ENCODE results near the gene TMEM147.
A peak's percentile ranks its signal among the peaks of the same experiment; 100 is the strongest.

Gene TMEM147

DNA sequence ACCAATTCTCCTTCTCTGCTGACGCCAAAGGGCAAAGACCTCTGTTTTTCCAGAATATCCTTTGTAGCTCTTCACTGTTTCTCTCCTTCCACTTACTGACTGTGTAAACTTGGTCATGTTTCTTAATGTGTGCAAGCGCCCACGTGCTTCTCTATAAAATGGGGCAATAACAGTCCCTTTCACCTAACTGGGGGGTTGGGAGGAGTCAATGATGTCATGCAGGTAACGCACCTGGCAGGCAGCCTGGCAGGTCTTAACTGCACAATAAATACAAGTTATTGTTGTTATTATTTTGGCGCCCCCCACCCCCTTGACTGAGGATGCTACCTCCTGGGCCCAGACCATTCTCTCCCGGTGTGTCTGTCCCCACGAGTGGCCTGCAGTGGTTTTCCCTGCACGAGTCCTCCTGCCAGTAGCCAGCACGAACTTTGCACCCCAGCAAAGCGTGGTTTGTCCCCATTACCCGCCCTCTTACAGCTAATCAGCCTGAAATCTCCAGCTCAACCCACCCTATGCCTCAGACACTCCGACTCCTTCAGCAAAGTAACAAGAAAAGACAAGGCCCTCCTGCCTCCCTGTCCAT, 22.6 kb upstream of the TMEM147 start:
- Histone ChIP-seq H3K36me3 (ENCODE audit: insufficient read depth, low read depth, low read length) (no peaks in the 10 kb centered on the region), H3K9ac (ENCODE audit: low read depth, low read length) (no peak overlapping the region), H3K4me1 (ENCODE audit: insufficient read depth, low read length) (no peaks in the 10 kb centered on the region; the same call in 1 of the 2 replicates), H3K27ac (ENCODE audit: low read length) (no peak overlapping the region), H3K27me3 (ENCODE audit: insufficient read depth, low read length) (peaks cover 16% of the 10 kb centered on the region), H3K9me3 (ENCODE audit: insufficient read depth, low read depth, low read length) (no peaks in the 10 kb centered on the region), H3K4me3 (ENCODE audit: low read length) (no peak overlapping the region)

- H3K4me1 ChIP-seq (ENCODE audit: insufficient read depth, low read length) = no peaks in the 10 kb centered on the region; the same call in 1 of the 2 replicates
- peak overlapping the region; percentile 36; the same call in 1 of the 2 replicates for H3K4me3 ChIP-seq (ENCODE audit: low read length)
- H3K36me3 ChIP-seq (ENCODE audit: insufficient read depth, low read depth, low read length) = no peaks in the 10 kb centered on the region
- no peak overlapping the region for H3K9ac ChIP-seq (ENCODE audit: low read depth, low read length)
- no peak overlapping the region for H3K27ac ChIP-seq (ENCODE audit: low read length)
- H3K9me3 ChIP-seq (ENCODE audit: insufficient read depth, low read depth, low read length) = no peaks in the 10 kb centered on the region
- H3K27me3 ChIP-seq (ENCODE audit: insufficient read depth, low read length) = peaks cover 16% of the 10 kb centered on the region
Measured at GRCh38 chr19:35524181-35524837, 21.1 kb upstream of the TMEM147 start.

DNA sequence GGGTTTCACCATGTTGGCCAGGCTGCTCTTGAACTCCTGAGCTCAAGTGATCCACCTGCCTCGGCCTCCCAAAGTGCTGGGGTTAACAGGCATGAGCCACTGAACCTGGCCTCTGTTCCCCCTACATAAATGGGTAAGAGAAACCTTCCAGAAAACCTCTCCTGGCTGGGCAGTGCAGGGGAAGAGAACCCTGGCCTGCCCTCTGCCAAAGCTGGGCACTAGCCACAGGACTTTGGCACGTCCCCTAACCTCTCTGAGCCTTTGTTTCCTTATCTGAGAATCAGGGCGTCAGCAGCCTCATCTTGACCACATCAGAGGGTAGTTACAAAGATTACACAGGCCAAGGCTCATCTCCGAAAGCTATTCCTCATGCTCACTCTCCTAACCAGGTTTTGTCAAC, 19.6 kb upstream of the TMEM147 start:
- H3K4me3 ChIP-seq (ENCODE audit: low read length) = no peak overlapping the region
- H3K9ac ChIP-seq (ENCODE audit: low read depth, low read length) = no peak overlapping the region
- peaks cover 16% of the 10 kb centered on the region for H3K27me3 ChIP-seq (ENCODE audit: insufficient read depth, low read length)
- no peak overlapping the region for H3K27ac ChIP-seq (ENCODE audit: low read length)
- H3K9me3 ChIP-seq (ENCODE audit: insufficient read depth, low read depth, low read length) = no peaks in the 10 kb centered on the region
- H3K36me3 ChIP-seq (ENCODE audit: insufficient read depth, low read depth, low read length) = no peaks in the 10 kb centered on the region
- H3K4me1 ChIP-seq (ENCODE audit: insufficient read depth, low read length) = no peaks in the 10 kb centered on the region; the same call in 1 of the 2 replicates

- Histone ChIP-seq H3K4me1 (ENCODE audit: insufficient read depth, low read length) (no peaks in the 10 kb centered on the region; the same call in 1 of the 2 replicates), H3K27ac (ENCODE audit: low read length) (no peak within 1 kb of the TSS), H3K27me3 (ENCODE audit: insufficient read depth, low read length) (peaks cover 22% of the 10 kb centered on the region), H3K36me3 (ENCODE audit: insufficient read depth, low read depth, low read length) (no peaks in the 10 kb centered on the region), H3K9me3 (ENCODE audit: insufficient read depth, low read depth, low read length) (no peaks in the 10 kb centered on the region), H3K4me3 (ENCODE audit: low read length) (no peak within 1 kb of the TSS), H3K9ac (ENCODE audit: low read depth, low read length) (no peak within 1 kb of the TSS)
Measured at GRCh38 chr19:35528218-35529038, 17.0 kb upstream of the TMEM147 start, which contains the start of gene SBSN. TSS of gene SBSN (minus strand) at chr19:35528311. CDS start at chr19:35528281, 30 bp downstream.

DNA sequence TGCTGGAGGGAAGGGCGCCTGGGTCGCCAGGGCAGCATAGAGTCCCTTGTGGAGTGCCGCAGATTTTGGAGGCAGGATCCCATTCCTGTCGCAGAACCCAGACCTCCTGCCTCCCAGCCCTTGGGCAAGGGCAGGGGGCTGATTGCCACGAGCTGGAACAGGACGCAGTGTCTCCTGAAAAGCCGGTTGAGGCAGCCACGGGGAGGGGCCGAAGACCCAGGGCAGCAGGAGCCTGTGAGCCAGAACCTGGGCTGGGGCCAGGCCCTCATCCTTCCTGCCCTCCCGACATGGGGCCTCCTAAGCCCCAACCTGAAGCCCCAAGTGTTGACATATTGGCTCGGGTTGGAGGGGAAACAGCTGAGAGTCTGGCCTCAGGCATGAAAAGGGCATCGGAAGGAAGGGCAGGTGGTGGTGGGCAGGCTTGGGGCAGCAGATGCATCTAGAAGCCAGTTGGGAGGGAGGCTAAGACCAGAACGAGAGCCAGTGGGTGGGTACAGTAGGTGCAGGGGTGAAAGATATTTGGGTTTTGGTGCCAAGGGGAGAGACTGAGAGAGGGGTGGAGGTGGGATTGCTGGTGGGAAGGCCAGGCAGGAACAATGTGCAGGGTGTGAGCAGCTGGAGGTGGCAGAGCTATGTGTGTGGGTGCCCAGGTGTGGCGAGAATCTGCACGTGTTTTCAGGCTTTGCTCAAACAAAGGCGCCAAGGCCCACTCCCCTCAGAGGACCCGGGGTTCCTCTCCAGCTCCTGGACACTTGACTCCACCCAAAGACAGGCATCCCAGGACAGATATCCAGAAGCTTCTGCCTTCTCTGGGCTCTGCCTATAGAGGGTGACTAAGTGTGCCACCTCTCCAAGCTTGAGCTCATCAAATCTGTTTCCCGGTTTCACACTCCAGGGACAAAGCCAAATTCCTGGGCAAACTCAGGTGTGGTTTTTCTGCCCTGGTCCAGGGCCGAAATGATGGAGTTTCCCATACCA, 15.9 kb upstream of the TMEM147 start:
- no peaks in the 10 kb centered on the region; the same call in 1 of the 2 replicates for H3K4me1 ChIP-seq (ENCODE audit: insufficient read depth, low read length)
- H3K4me3 ChIP-seq (ENCODE audit: low read length) = no peak overlapping the region
- H3K27me3 ChIP-seq (ENCODE audit: insufficient read depth, low read length) = peaks cover 26% of the 10 kb centered on the region
- H3K36me3 ChIP-seq (ENCODE audit: insufficient read depth, low read depth, low read length) = no peaks in the 10 kb centered on the region
- H3K9ac ChIP-seq (ENCODE audit: low read depth, low read length) = no peak overlapping the region
- H3K27ac ChIP-seq (ENCODE audit: low read length) = no peak overlapping the region
- no peaks in the 10 kb centered on the region for H3K9me3 ChIP-seq (ENCODE audit: insufficient read depth, low read depth, low read length)

GRCh38 chr19:35531291-35531690, 14.1 kb upstream of the TMEM147 start:
- Histone ChIP-seq H3K27ac (ENCODE audit: low read length) (no peak overlapping the region), H3K9me3 (ENCODE audit: insufficient read depth, low read depth, low read length) (no peaks in the 10 kb centered on the region), H3K4me3 (ENCODE audit: low read length) (no peak overlapping the region), H3K9ac (ENCODE audit: low read depth, low read length) (no peak overlapping the region), H3K36me3 (ENCODE audit: insufficient read depth, low read depth, low read length) (no peaks in the 10 kb centered on the region), H3K4me1 (ENCODE audit: insufficient read depth, low read length) (no peaks in the 10 kb centered on the region), H3K27me3 (ENCODE audit: insufficient read depth, low read length) (peaks cover 14% of the 10 kb centered on the region; the same call in 1 of the 2 replicates)

GRCh38 chr19:35533201-35533821, 12.1 kb upstream of the TMEM147 start, which contains the start of gene GAPDHS:
TSS of gene GAPDHS (plus strand) at chr19:35533456. CDS start at chr19:35533528, 72 bp downstream.
- Histone ChIP-seq H3K4me1 (ENCODE audit: insufficient read depth, low read length) (peaks cover 4% of the 10 kb centered on the region; the same call in 1 of the 2 replicates), H3K36me3 (ENCODE audit: insufficient read depth, low read depth, low read length) (no peaks in the 10 kb centered on the region), H3K27ac (ENCODE audit: low read length) (no peak within 1 kb of the TSS), H3K9me3 (ENCODE audit: insufficient read depth, low read depth, low read length) (no peaks in the 10 kb centered on the region), H3K4me3 (ENCODE audit: low read length) (no peak within 1 kb of the TSS), H3K9ac (ENCODE audit: low read depth, low read length) (no peak within 1 kb of the TSS), H3K27me3 (ENCODE audit: insufficient read depth, low read length) (peaks cover 10% of the 10 kb centered on the region; the same call in 1 of the 2 replicates)

DNA sequence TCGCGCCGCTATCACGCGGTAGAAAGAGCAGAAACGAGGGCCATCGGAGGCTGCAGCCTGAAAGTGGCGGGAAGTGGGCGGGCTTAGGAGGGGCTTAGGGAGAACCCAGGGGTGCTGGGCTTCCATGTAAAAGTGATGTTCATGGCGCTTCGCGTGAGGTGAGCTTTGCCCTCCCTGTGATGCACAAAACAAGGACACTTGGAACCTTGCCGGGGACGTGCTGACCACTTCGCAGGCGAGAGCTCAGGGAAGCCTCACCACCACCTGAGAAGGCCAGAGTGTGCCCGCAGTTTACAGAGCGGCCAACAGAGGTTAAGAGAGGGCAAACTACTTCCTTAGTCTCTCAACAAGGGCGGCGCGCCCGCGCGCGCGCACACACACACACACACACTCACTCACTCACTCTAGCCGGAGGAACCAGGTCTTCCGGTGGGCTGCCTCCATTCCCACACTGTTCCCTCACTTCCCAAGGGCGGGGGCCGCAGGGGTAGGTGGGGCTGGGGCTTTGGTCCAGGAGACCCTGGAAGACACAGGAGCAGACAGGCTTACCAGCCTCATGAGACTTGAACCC, 11.5 kb upstream of the TMEM147 start:
- Histone ChIP-seq H3K9me3 (ENCODE audit: insufficient read depth, low read depth, low read length) (no peaks in the 10 kb centered on the region), H3K9ac (ENCODE audit: low read depth, low read length) (no peak overlapping the region), H3K27ac (ENCODE audit: low read length) (no peak overlapping the region), H3K4me3 (ENCODE audit: low read length) (no peak overlapping the region), H3K4me1 (ENCODE audit: insufficient read depth, low read length) (peaks cover 4% of the 10 kb centered on the region; the same call in 1 of the 2 replicates), H3K36me3 (ENCODE audit: insufficient read depth, low read depth, low read length) (no peaks in the 10 kb centered on the region), H3K27me3 (ENCODE audit: insufficient read depth, low read length) (peaks cover 10% of the 10 kb centered on the region; the same call in 1 of the 2 replicates)

GRCh38 chr19:35534803-35535480, 10.5 kb upstream of the TMEM147 start:
- Histone ChIP-seq H3K9ac (ENCODE audit: low read depth, low read length) (no peak overlapping the region), H3K9me3 (ENCODE audit: insufficient read depth, low read depth, low read length) (no peaks in the 10 kb centered on the region)

GRCh38 chr19:35539314-35539713, 6.1 kb upstream of the TMEM147 start:
- no peaks in the 10 kb centered on the region; the same call in 1 of the 2 replicates for H3K27me3 ChIP-seq (ENCODE audit: insufficient read depth, low read length)
- H3K9me3 ChIP-seq (ENCODE audit: insufficient read depth, low read depth, low read length) = no peaks in the 10 kb centered on the region
- H3K4me3 ChIP-seq (ENCODE audit: low read length) = no peak overlapping the region
- no peak overlapping the region for H3K27ac ChIP-seq (ENCODE audit: low read length)
- peaks cover 29% of the 10 kb centered on the region for H3K36me3 ChIP-seq (ENCODE audit: insufficient read depth, low read depth, low read length)
- no peak overlapping the region for H3K9ac ChIP-seq (ENCODE audit: low read depth, low read length)
- peaks cover 9% of the 10 kb centered on the region; the same call in 1 of the 2 replicates for H3K4me1 ChIP-seq (ENCODE audit: insufficient read depth, low read length)

More at GRCh38 chr19:35534803-35535480, 10.5 kb upstream of the TMEM147 start:
- Histone ChIP-seq H3K36me3 (ENCODE audit: insufficient read depth, low read depth, low read length) (peaks cover under 1% of the 10 kb centered on the region; the same call in 1 of the 2 replicates), H3K27me3 (ENCODE audit: insufficient read depth, low read length) (peaks cover 10% of the 10 kb centered on the region; the same call in 1 of the 2 replicates), H3K4me3 (ENCODE audit: low read length) (no peak overlapping the region), H3K27ac (ENCODE audit: low read length) (no peak overlapping the region), H3K4me1 (ENCODE audit: insufficient read depth, low read length) (peaks cover 8% of the 10 kb centered on the region; the same call in 1 of the 2 replicates)
